AG04449 (cell line): ENCODE data around the gene TMPRSS9.

Experiments used
- CTCF ChIA-PET: fragments of 350-600 bp; formaldehyde crosslinking; extraction: SDS; loops from one replicate; lab custom pipeline; 2021; ENCODE audit warnings: antibody characterized with exemption; lab: Yijun Ruan, JAX
- POLR2A ChIA-PET: fragments of 400-600, 350-600 bp; formaldehyde crosslinking; extraction: SDS; loops from one replicate; lab custom pipeline; 2020; ENCODE audit warnings: antibody characterized with exemption, inconsistent platforms; lab: Yijun Ruan, JAX
- DNase-seq: peaks from one replicate; pipeline ENCODE4 v3.0.0-alpha.2; 2010; ENCODE audit warnings: low read depth, low spot score
- H3K4me3 ChIP-seq: 2 replicates; pipeline ENCODE4 v1.5.1; 2011; ENCODE audit warnings: low read depth, mild to moderate bottlenecking, control low read depth, low read length
- CTCF ChIP-seq: IDR thresholded peaks from one replicate; pipeline ENCODE4 v1.5.1; 2011; ENCODE audit warnings: mild to moderate bottlenecking, moderate library complexity, low read length, control low read depth, inconsistent platforms; ENCODE audit not compliant: insufficient read depth; ENCODE audit errors: missing control alignments

TMPRSS9 gene

GRCh38 chr19:2361246-2362045 lies 1.4 kb downstream of the TMPRSS9 start:
- no peak for DNase-seq
- CTCF ChIA-PET: no interaction called here
- POLR2A ChIA-PET: no interaction called here
- TF ChIP-seq CTCF: no peak
- no peak overlapping the region for H3K4me3 ChIP-seq

DNA sequence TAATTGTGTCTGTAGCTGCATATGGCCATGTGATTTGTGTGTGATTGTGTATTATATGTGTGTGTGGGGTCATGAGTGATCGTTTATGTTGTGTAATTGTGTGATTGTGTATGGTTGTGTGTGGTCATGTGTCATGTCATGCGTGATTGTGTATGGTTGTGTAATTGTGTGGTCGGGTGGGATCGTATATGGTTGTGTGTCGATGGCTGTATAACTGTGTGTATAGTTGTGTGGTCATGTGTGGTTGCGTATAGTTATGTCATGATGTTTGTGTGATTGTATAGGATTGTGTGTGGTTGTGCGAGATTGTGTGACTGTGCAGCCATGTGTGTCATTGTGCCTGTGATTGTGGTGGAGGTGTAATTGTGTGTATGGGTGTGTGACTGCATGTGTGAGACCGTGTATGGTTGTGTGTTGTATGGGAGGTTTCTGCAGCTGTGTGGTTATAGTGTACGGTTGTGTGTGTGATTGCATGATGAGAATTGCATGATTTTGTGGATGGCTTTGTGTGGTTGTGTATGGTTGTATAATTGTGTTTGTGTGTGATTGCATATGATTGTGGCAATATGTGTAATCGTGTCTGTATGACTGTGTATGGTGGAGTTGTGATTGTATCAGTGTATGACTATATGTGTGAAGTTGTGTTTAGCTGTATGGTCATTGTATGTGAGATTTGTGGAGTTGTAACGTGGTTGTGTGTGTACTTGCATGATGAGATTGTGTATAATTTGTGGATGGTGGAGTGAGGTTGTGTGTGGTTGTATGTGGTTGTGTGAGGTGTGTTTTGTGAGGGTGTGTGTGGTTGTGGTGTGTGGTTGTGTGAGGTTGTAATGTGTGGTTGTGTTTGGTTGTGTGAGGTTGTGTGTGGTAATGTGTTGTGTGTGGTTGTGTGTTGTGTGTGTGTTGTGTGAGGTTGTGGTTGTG lies 2.2 kb downstream of the TMPRSS9 start:
- no peak for TF ChIP-seq CTCF
- POLR2A ChIA-PET: no interaction called here
- no peak for DNase-seq
- no peak overlapping the region for H3K4me3 ChIP-seq
- CTCF ChIA-PET: no interaction called here

GRCh38 chr19:2362970-2363300 lies 2.9 kb downstream of the TMPRSS9 start:
- DNase-seq: no peak
- TF ChIP-seq CTCF: no peak
- ChIA-PET CTCF (no interaction called here), POLR2A (no interaction called here)
- no peak overlapping the region for H3K4me3 ChIP-seq

GRCh38 chr19:2363419-2363818 lies 3.4 kb downstream of the TMPRSS9 start:
- DNase-seq: no peak
- no peak overlapping the region for H3K4me3 ChIP-seq
- ChIA-PET CTCF (no interaction called here), POLR2A (no interaction called here)
- no peak for TF ChIP-seq CTCF

DNA sequence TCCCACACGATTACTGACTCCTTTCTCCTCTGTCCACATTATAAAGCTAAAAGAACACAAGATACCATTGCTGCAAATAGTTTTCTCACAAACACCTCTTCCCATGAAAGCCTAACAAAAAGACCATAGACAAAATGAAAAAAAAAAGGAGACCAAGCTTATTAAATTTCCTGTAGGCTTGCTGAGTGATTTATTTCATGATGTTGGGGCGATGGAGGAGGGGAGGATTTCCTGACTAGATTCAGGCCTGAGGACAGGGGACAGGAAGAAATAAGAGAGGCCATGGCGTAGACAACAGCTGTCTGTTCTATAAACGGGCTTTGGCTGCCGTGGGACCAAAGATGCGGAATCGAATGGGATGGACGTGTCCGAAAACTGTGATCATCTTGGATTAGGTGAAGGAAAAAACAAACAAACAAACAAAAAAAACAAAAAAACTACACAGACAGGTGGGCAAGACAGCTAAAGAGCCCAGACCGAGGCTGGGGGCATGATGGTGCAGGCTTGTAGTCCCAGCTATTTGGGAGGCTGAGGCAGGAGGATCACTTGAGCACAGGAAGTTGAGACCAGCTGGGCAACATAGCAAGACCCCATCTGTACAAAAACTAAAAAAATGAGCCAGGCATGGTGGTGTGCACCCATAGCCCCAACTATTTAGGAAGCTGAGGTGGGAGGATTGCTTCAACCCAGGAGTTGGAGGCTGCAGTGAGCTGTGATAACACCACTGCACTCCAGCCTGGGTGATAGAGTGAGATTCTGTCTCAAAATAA lies 5.3 kb downstream of the TMPRSS9 start:
- ChIA-PET CTCF (interaction anchor here (1.0 to 1.7 kb wide), 3 partner anchors 13 to 27 kb away, joined by 3 to 6 read pairs (median 4); no protein-coding TSS in a partner anchor), POLR2A (interaction anchor here (0.5 to 0.7 kb wide), 2 partner anchors 9 to 73 kb away, joined by 3 read pairs; no protein-coding TSS in a partner anchor)
- DNase-seq: no peak

More for the DNA sequence above, 5.3 kb downstream of the TMPRSS9 start:
- no peak for TF ChIP-seq CTCF
- no peak overlapping the region for H3K4me3 ChIP-seq
